ENCODE data around the gene NANOS2. TPM values are rescaled to one million over a fixed set of nuclear protein-coding genes. Genes with fewer than 3 reads are reported as not detected.
A peak's percentile ranks its signal among the peaks of the same experiment; 100 is the strongest.

Gene NANOS2
- total and polyA plus RNA-seq, 9 of the 15 experiments (the other 6 are each of a cell fraction or from before 2014, with no cell fraction given): not detected

DNA sequence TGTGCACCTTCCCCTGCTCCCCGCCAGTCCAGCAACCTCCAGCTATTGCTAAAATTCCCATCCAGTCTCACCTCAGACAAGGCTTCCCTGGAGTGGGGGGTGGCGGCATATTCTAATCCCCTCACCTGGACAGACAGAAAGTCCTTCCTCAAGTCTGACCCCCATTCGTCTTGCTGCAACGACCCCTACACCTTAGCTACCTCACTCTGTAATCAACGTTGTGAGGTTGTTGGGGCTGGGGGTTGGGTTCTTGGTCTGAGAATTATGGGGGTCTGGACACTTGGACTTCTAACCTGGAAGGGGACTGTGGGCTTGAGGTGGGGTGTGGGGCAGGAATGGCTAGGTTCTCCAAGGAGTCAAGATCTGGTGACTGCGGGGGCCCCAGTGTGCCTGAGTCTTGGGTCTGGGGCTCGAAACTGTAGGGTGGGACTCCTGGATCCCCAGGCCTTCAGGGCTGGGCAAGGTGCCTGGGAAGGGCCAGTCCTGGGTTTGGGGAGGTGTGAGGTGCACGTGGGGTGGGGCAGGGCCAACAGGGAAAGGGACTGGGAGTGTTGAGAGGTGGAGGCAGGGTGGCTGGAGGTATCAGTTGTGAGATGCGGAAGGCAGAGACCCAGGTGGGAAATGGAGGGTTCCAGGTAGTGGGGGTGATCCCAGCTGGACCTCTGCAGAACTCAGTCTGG lies 49.2 kb downstream of the NANOS2 start (continued):
- TF ChIP-seq ZNF584 (CRISPR knock-in tag; IDR thresholded peaks at IDR 0.05; ENCODE audit: low read depth) (no peak), NR2F6 (CRISPR knock-in tag; IDR thresholded peaks at IDR 0.05) (no peak), FOS (IDR thresholded peaks at IDR 0.05; ENCODE audit: extremely low read depth, insufficient read length) (no peak), ZNF830 (CRISPR knock-in tag; IDR thresholded peaks at IDR 0.05) (no peak), TEAD1 (CRISPR knock-in tag; IDR thresholded peaks at IDR 0.05) (no peak), MCM5 (IDR thresholded peaks at IDR 0.05; ENCODE audit: low read depth) (no peak)
- TF ChIP-seq, protein P1, sequence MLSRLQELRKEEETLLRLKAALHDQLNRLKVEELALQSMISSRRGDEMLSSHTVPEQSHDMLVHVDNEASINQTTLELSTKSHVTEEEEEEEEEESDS (CRISPR knock-in tag; IDR thresholded peaks at IDR 0.05): no peak
- TF ChIP-seq, protein P2, sequence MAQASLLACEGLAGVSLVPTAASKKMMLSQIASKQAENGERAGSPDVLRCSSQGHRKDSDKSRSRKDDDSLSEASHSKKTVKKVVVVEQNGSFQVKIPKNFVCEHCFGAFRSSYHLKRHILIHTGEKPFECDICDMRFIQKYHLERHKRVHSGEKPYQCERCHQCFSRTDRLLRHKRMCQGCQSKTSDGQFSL (CRISPR knock-in tag; IDR thresholded peaks at IDR 0.05): 0 out of 2 replicates have a peak, but pooled peaks have one; percentile 19
- TF ChIP-seq, protein P2 (tag; IDR thresholded peaks at IDR 0.05): no peak

DNA sequence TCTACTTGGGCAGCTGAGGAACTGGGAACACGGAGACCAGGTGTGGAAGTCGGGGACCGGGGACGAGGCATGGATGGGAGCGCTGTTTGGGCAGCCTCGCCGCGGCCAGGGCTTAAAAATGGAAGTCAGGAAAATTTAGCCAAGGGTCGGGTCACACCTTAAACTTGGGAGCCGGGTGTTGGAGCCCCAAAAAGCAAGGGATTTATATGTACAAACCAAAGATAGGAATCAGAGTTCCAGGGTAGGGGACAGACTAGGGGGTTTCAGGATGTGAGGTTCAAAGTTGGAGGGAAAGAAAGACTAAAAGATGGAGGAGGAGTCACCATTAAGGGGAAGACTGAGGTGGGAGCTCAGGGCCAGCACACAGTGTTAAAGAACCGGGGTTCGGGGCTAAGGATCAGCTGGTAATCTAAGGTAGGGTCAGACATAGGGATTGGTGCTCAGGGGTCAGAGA lies 49.9 kb downstream of the NANOS2 start:
- ATAC-seq: no peak
- no peak for DNase-seq (ENCODE audit: extremely low read depth in 1 of 4, low spot score in 3 of 4)
- H3K9ac ChIP-seq (ENCODE audit: insufficient read depth in 1 of 2, low read depth in 2 of 2, low read length in 2 of 2): peak overlapping the region; percentile 52 to 94
- ChIA-PET CTCF (ENCODE audit: low intra/inter-chr PET ratio) (interaction anchor here (0.6 to 5.5 kb wide), 4 partner anchors 17 to 683 kb away, joined by 3 to 102 read pairs (median 10); partner anchors contain the start of gene IRF2BP1), POLR2A (interaction anchor here (0.5 to 2.1 kb wide), 11 partner anchors 8 to 755 kb away, joined by 3 to 11 read pairs (median 4); no protein-coding TSS in a partner anchor)
- WGBS (ENCODE audit: insufficient coverage, low coverage, missing lambda C conversion rate): 11% methylated on average over 12 of the region's 12 CpGs
- peaks cover 51% of the 10 kb centered on the region for H3K79me2 ChIP-seq (ENCODE audit: control insufficient read depth, insufficient read depth, low read length)
- H3K9me1 ChIP-seq (ENCODE audit: control insufficient read depth, insufficient read depth, low read length): peaks cover 2% of the 10 kb centered on the region
- BruUV-seq (replicated peaks): no TSS peak
- peaks cover 23 to 45% of the 10 kb centered on the region in 2 experiments for H3K4me1 ChIP-seq (replicated peaks in 1 of 2; ENCODE audit: control insufficient read depth in 2 of 2, insufficient read depth in 2 of 2, low read length in 2 of 2)
- no peaks in the 10 kb centered on the region for H4K20me1 ChIP-seq (replicated peaks; ENCODE audit: control insufficient read depth, insufficient read depth, low read length)
- no peaks in the 10 kb centered on the region for H3K27me3 ChIP-seq (ENCODE audit: control insufficient read depth in 2 of 2, insufficient read depth in 2 of 2, low read length in 2 of 2)
- peak overlapping the region; percentile 37; the same call in 2 of the 3 replicates for H3K27ac ChIP-seq (ENCODE audit: extremely low read depth, low read depth, low read length)
- peak overlapping the region; percentile 76 for H2AFZ ChIP-seq (ENCODE audit: low read depth, low read length)
- H3K4me3 ChIP-seq: peak overlapping the region; percentile 95
- intact Hi-C loops (cut with micrococcal nuclease) (no loop called here), in situ Hi-C loops (cut with MboI) (no loop called here)
- H3K36me3 ChIP-seq (ENCODE audit: control insufficient read depth, insufficient read depth, low read length): peaks cover 17% of the 10 kb centered on the region; the same call in 2 of the 3 replicates
- FAIRE-seq: peak; percentile 26
- peak overlapping the region; percentile 100 for H3K4me2 ChIP-seq (ENCODE audit: insufficient read depth, low read length)
- no peaks in the 10 kb centered on the region for H3K9me3 ChIP-seq (replicated peaks; ENCODE audit: control insufficient read depth, insufficient read depth, low read depth, low read length)
- TF ChIP-seq ZNF274 (IDR thresholded peaks at IDR 0.05; ENCODE audit: borderline replicate concordance, low read depth, low read length): no peak
- TF ChIP-seq, protein P3, sequence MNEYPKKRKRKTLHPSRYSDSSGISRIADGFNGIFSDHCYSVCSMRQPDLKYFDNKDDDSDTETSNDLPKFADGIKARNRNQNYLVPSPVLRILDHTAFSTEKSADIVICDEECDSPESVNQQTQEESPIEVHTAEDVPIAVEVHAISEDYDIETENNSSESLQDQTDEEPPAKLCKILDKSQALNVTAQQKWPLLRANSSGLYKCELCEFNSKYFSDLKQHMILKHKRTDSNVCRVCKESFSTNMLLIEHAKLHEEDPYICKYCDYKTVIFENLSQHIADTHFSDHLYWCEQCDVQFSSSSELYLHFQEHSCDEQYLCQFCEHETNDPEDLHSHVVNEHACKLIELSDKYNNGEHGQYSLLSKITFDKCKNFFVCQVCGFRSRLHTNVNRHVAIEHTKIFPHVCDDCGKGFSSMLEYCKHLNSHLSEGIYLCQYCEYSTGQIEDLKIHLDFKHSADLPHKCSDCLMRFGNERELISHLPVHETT (CRISPR knock-in tag; conservative IDR thresholded peaks at IDR 0.05 in 1 of 2, IDR thresholded peaks at IDR 0.05 in 1 of 2): peak in 1 of 2 experiments; percentile 0; a peak in 1 of 4 replicates
- 0 out of 2 replicates have a peak, but pooled peaks have one; percentile 33 for TF ChIP-seq ZNF431 (CRISPR knock-in tag; IDR thresholded peaks at IDR 0.05)
- TF ChIP-seq, protein P4, sequence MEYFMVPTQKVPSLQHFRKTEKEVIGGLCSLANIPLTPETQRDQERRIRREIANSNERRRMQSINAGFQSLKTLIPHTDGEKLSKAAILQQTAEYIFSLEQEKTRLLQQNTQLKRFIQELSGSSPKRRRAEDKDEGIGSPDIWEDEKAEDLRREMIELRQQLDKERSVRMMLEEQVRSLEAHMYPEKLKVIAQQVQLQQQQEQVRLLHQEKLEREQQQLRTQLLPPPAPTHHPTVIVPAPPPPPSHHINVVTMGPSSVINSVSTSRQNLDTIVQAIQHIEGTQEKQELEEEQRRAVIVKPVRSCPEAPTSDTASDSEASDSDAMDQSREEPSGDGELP (CRISPR knock-in tag; IDR thresholded peaks at IDR 0.05; ENCODE audit: borderline replicate concordance): 0 out of 2 replicates have a peak, but pooled peaks have one; percentile 11

Data from K562 (cell line).